HG03135 (cell line): ENCODE measurements around the gene JPH3.

Experiments used
- ATAC-seq: cut with Tn5 transposase; IDR thresholded peaks from one replicate; pipeline ENCODE4 v1.9.1; 2021; ENCODE audit warnings: mild to moderate bottlenecking, moderate library complexity; ENCODE audit not compliant: unreplicated experiment

JPH3 gene

DNA sequence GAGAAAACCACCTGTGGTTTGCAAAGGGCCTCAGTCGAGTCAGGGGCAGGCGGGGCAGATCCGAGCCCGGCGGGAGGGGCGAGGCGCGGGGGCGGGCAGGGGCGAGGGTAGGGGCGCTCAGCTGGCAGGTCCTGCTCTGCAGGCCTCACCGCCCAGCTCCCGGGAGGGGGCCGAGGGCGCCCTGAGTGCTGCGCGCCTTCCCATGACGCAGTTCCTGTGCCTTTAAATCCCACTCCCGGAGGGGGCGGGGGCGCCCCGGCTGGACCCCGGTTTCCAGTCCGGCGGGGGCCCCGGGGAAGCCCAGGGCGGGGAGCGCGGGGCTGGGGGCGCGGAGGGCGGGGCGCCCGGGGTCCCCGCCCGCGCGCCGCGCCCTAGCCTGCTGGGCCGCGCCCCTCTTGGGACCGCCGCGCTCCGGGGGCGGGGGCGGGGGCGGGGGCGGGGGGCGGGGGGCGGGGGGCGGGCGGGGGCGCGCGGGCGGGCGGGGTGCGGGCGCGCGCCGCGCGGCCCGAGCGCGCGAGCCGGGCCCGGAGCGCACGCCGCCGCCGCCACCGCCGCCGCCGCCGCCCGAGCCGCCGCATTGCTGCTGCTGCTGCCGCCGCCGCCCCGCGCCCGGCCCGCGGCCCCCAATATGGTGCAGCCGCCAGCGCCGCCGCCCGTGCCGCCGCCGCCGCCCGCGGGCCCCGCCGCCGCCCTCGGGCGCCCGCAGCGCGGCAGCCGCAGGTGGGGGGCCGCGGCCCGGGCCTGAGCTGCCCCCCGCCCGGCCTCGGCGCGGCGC, at the start of gene JPH3:
JPH3 (plus strand) TSS at position 508 of the 775 bp plus-strand sequence. CDS start 639 bp downstream, outside the sequence.
- no peak for ATAC-seq

DNA sequence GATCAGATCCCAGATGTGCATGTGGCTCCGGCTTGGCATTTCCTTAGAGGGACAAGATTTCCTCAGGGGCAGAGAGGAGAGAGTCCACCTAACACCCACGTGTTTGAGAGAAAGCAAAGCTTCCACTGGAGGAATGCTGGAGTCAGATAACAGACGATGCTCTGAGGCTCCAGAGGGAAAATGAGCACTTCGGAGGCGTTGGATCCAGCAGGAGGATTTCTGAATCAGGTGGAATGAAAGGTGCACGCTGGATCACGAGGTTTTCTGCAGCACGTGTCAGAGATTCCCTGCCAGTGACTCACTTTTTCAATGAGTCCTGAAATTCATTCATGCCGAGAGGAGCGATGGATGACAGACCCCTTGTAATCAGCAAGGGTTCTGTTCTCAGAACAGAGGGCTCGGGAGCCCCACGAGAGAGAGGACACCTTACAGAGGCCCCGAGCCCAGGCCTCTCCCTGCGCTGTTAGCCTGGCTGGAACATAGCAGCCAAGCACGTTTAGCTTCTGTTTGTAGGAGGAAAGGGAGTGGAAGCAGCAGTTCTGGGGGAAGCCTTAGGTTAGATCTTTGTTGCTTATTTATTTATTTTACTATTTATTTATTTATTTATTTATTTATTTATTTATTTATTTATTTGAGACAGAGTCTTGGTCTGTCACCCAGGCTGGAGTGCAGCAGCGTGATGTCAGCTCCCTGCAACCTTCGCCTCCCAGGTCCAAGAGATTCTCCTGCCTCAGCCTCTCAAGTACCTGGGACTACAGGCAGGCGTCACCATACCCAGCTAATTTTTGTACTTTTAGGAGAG, 49.3 kb upstream of the JPH3 start:
- ATAC-seq, result no peak

GRCh38 chr16:87554754-87555427, 47.4 kb upstream of the JPH3 start:
- no peak for ATAC-seq

- ATAC-seq, result no peak
Measured at GRCh38 chr16:87555647-87556046, 46.7 kb upstream of the JPH3 start.

- no peak for ATAC-seq
Measured at GRCh38 chr16:87556941-87557459, 45.3 kb upstream of the JPH3 start.

DNA sequence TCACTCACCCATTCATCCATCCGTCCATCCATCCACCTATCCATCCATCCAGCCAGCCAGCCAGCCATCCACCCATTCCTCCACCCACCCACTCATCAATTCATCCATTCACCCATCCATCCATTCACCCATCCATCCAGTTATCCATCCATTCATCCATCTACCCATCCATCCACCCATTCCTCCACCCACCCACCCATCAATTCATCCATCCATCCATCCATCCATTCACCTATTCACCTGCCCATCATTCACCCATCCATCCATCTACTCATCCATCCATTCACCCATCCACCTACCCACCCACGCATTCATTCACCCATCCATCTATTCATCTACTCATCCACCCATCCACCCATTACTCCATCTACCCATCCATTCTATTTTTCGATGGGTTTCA, 43.6 kb upstream of the JPH3 start:
- no peak for ATAC-seq

- no peak for ATAC-seq
Measured at GRCh38 chr16:87559945-87560344, 42.4 kb upstream of the JPH3 start.

DNA sequence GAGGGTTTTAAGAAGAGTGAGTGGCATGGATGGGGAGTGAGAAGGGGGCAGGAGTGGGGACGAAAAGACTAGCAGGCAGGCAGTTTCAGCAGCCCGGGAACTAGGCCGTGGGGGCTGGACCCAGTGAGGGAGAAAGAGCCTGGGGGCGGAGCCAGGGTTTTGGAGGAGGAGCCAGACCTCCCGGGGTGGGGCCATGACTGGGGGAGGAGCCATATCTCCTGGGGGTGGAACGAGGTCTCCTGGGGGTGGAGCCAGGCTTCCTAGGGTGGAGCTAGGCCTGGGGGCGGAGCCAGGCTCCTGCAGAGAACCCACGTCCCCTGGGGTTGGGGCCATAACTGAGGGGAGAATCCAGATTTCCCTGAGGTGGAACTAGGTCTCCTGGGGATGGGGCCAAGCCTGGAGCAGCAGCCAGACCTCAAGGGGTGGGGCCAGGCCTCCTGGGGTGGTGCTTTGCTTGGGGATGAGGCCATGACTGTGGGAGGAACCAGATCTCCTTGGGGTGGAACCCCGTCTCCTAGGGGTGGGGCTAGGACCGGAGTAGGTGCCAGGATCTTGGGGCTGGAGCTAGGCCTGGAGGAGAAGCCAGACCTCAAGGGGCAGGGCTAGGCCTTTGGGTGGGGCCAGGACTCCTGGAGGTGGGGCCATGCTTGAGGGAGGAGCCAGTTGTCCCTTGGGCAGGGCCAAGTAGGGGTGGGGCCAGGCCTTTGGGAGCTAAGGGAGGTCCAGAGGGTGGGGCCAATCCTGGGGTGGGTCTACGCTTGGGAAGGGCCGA, 41.7 kb upstream of the JPH3 start:
- ATAC-seq, result no peak

- no peak for ATAC-seq
Measured at GRCh38 chr16:87561200-87562105, 40.9 kb upstream of the JPH3 start.

- no peak for ATAC-seq
Measured at GRCh38 chr16:87562201-87562600, 40.1 kb upstream of the JPH3 start.

- no peak for ATAC-seq
Measured at GRCh38 chr16:87563022-87563421, 39.3 kb upstream of the JPH3 start.

DNA sequence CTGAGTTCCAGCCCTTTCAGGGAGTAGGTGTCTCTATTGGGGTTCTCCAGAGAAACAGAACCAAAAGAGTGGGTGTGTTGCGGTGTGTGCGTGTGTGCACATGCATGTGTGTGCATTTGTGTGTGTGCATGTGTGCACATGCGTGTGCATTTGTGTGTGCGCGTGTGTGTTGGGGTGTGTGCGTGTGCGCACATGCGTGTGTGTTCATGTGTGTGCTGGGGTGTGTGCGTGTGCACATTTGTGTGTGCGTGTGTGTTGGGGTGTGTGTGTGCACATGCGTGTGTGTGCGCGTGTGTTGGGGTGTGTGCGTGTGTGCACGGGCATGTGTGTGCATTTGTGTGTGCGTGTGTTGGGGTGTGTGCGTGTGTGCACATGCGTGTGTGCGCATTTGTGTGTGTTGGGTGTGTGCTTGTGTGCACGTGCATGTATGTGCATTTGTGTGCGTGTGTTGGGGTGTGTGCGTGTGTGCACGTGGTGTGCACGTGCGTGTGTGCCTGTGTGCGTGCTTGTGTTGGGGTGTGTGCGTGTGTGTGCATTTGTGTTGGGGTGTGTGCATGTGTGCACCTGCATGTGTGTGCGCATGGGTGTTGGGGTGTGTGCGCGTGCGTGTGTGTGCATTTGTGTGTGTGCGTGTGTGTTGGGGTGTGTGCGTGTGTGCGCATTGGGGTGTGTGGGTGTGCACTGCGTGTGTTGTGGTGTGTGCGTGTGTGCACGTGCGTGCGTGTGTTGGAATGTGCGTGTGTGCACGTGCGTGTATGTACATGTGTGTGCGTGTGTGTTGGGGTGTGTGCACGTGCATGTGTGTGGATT, 38.4 kb upstream of the JPH3 start:
- no peak for ATAC-seq

- ATAC-seq, result no peak
Measured at GRCh38 chr16:87564524-87564778, 37.9 kb upstream of the JPH3 start.

GRCh38 chr16:87569601-87570571, 32.4 kb upstream of the JPH3 start:
- ATAC-seq, result no peak

- ATAC-seq, result no peak
Measured at GRCh38 chr16:87570572-87570937, 31.8 kb upstream of the JPH3 start.

DNA sequence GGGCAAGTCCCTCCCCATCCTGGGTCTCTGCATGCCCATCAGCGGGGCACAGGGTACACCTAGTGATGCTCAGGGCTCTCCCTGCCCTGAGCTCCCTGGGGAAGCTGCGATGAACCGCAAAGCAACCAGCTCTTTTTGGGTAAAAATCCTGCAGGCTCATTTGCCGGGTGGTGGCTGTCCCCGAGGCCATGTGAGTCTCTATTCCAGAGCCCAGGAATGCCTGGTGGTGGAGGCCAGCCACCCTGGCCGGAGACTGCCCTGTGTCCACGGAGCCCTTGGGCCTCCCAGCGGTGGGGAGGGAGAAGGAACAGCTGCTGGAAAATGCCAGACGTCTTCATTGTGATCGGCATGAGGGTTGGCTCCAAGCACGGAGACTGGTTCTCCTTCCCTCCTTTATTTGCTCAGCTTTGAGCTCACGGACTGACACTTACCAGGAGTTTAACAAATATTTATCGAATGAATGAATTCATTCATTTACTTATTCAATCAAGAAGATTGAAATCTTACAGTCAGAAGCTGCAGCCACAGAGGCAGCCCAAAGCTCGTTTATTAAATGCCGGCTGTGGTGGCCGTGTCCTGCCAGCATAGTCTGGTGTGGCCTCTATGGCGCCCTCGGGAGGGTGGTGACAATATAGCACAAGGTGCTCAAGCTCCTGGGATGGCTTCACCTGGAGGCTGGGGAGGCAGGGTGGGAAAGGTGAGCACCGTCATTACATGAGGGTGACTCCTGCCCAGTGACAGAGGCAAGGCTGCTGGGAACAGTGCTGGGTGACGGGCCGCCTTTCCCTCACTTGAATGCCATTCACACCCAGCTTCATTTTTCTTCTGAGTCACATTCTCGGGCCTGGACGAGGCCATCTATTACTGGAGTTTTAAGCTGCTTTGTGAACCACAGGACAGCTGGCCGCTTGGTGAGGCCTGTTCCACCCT, 31.1 kb upstream of the JPH3 start:
- no peak for ATAC-seq

DNA sequence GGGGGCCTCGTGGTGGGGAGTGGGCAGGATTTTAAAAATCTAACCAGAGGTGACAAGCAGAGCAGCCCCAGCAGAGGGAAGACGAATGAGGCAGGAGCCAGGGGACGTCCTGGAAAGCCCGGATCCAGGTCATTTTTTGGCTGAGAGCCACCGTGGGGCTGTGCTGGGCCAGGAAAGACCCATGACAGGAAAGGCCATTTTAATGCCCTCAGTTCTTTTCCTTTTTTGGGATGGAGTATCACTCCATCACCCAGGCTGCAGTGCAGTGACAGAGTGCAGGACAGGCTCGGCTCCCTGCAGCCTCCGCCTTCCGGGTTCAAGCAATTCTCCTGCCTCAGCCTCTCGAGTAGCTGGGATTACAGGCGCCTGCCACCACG, 30.5 kb upstream of the JPH3 start:
- ATAC-seq, result no peak
